GM21619 (cell line): ENCODE data around the gene CAST.
"Not testable (repeated sequence)": the region's sequence is repeated elsewhere in the genome, so short reads cannot be mapped to it uniquely, and the experiment has no call there.

Experiments used
- ATAC-seq: cut with Tn5 transposase; IDR thresholded peaks from one replicate; pipeline ENCODE4 v1.9.1; 2021; ENCODE audit not compliant: unreplicated experiment

The CAST gene

GRCh38 chr5:96661855-96662724 is at the start of gene CAST:
TSS of gene CAST (plus strand) at chr5:96662376. CDS start at chr5:96662423, 47 bp downstream.
- peak; percentile 62 for ATAC-seq

GRCh38 chr5:96614110-96614691 is 48.0 kb upstream of the CAST start:
- ATAC-seq, result no peak

GRCh38 chr5:96615223-96615622 is 47.0 kb upstream of the CAST start:
- no peak for ATAC-seq

GRCh38 chr5:96616801-96617200 is 45.4 kb upstream of the CAST start:
- ATAC-seq, result no peak

GRCh38 chr5:96618311-96619016 is 43.7 kb upstream of the CAST start:
- ATAC-seq, result not testable (repeated sequence)

GRCh38 chr5:96619946-96620345 is 42.2 kb upstream of the CAST start:
- no peak for ATAC-seq

- no peak for ATAC-seq
Observed at GRCh38 chr5:96624596-96624995, 37.6 kb upstream of the CAST start.

GRCh38 chr5:96625365-96625764 is 36.8 kb upstream of the CAST start:
- ATAC-seq, result no peak

GRCh38 chr5:96626956-96627355 is 35.2 kb upstream of the CAST start:
- ATAC-seq, result no peak

- ATAC-seq, result no peak
Observed at GRCh38 chr5:96627792-96628398, 34.3 kb upstream of the CAST start.

- no peak for ATAC-seq
Observed at GRCh38 chr5:96628406-96628805, 33.8 kb upstream of the CAST start.

- ATAC-seq, result no peak
Observed at GRCh38 chr5:96629774-96630173, 32.4 kb upstream of the CAST start.

GRCh38 chr5:96633820-96634219 is 28.4 kb upstream of the CAST start:
- ATAC-seq, result no peak

GRCh38 chr5:96634881-96635280 is 27.3 kb upstream of the CAST start:
- ATAC-seq, result no peak

- no peak for ATAC-seq
Observed at GRCh38 chr5:96636046-96636445, 26.1 kb upstream of the CAST start.

- ATAC-seq, result no peak
Observed at GRCh38 chr5:96636594-96636993, 25.6 kb upstream of the CAST start.

- no peak for ATAC-seq
Observed at GRCh38 chr5:96637196-96637595, 25.0 kb upstream of the CAST start.

GRCh38 chr5:96638561-96638960 is 23.6 kb upstream of the CAST start:
- no peak for ATAC-seq

GRCh38 chr5:96640696-96641095 is 21.5 kb upstream of the CAST start:
- no peak for ATAC-seq

- ATAC-seq, result no peak
Observed at GRCh38 chr5:96641368-96642280, 20.6 kb upstream of the CAST start.

- ATAC-seq, result no peak
Observed at GRCh38 chr5:96642281-96642640, 19.9 kb upstream of the CAST start.
